OCI-LY3 (cell line): Measurements from ENCODE around the gene GSG1L.

Experiments
- H2AFZ ChIP-seq: fragments of 200-600, 300-600 bp; shearing (Covaris generic); 2 replicates; pipeline ENCODE4 v1.6.0; 2014; ENCODE audit warnings: antibody characterized with exemption, low read depth, low read length
- H3K27ac ChIP-seq: fragments of 200-600, 300-600 bp; sonication (generic); 2 replicates; pipeline ENCODE4 v1.5.1; 2014; ENCODE audit warnings: mild to moderate bottlenecking, low read length, moderate library complexity, mixed read lengths
- H3K27me3 ChIP-seq: fragments of 200-600, 300-600 bp; sonication (generic); 2 replicates; pipeline ENCODE4 v1.6.1; 2014; ENCODE audit warnings: low read depth, low read length, mixed read lengths
- H3K36me3 ChIP-seq: fragments of 200-600, 300-600 bp; sonication (generic); replicated peaks from 2 replicates; pipeline ENCODE3; 2014; ENCODE audit warnings: low read depth, low read length, mixed read lengths
- H3K4me1 ChIP-seq: fragments of 300-600, 200-600 bp; sonication (generic); 2 replicates; pipeline ENCODE4 v1.6.1; 2014; ENCODE audit warnings: low read length, mixed read lengths
- H3K4me2 ChIP-seq: fragments of 200-600, 300-600 bp; sonication (generic); 2 replicates; pipeline ENCODE4 v1.6.1; 2014; ENCODE audit warnings: low read length, mixed read lengths
- H3K4me3 ChIP-seq: fragments of 300-600, 200-600 bp; sonication (generic); 2 replicates; pipeline ENCODE4 v1.5.1; 2014; ENCODE audit warnings: antibody characterized with exemption, mild to moderate bottlenecking, low read length, moderate library complexity
- H3K79me2 ChIP-seq: fragments of 300-600, 200-600 bp; shearing (Covaris generic); 2 replicates; pipeline ENCODE4 v1.6.1; 2014; ENCODE audit warnings: mild to moderate bottlenecking, low read length, mixed read lengths
- H3K9ac ChIP-seq: fragments of 300-600, 200-600 bp; shearing (Covaris generic); 2 replicates; pipeline ENCODE4 v1.6.0; 2014; ENCODE audit warnings: mild to moderate bottlenecking, low read length, moderate library complexity
- H3K9me3 ChIP-seq: fragments of 200-600, 300-600 bp; shearing (Covaris generic); 2 replicates; pipeline ENCODE4 v1.6.1; 2014; ENCODE audit warnings: low read length, mixed read lengths; ENCODE audit not compliant: insufficient read depth
- H4K20me1 ChIP-seq: fragments of 200-600, 300-600 bp; sonication (generic); 2 replicates; pipeline ENCODE4 v1.6.1; 2016; ENCODE audit warnings: low read length, mixed read lengths; ENCODE audit not compliant: insufficient read depth
- EZH2phosphoT487 ChIP-seq: fragments of 200-600 bp; shearing (Covaris generic); IDR thresholded peaks from 2 replicates; pipeline ENCODE4 v1.6.1; 2018; ENCODE audit warnings: antibody characterized with exemption, mixed run types, low read depth
- TF ChIP-seq, protein P1 (sequence below): fragments of 200-600, 300-600 bp; sonication (generic); IDR thresholded peaks from 2 replicates; pipeline ENCODE4 v1.5.1; 2014; ENCODE audit warnings: antibody characterized with exemption, low read length, low read depth

The GSG1L gene

DNA sequence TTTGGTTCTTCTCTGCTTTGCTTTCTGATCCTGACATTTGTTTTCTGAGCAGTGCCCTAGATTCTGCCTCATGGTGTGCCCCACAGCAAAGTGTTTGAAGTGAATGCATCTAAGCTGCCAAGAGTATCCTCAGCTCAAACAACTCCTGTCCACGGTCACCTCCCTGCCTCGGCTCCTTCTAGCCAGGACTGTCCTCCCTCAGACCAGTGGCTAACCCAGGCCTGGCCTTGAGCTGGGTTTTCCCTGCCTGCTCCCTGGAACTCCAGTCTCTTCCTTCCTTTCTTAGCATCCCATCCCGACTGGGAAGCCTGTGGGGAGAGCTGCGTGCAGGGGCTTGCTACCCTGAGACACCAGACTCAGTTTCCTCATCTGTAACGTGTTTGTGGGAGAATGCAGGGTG lies 256.5 kb downstream of the GSG1L start:
- Histone ChIP-seq H3K4me3 (no peak overlapping the region), H4K20me1 (no peaks in the 10 kb centered on the region), H3K27me3 (peaks cover under 1% of the 10 kb centered on the region; the same call in 1 of the 2 replicates), H3K79me2 (no peaks in the 10 kb centered on the region), H3K4me1 (no peaks in the 10 kb centered on the region), H2AFZ (no peak overlapping the region), H3K9ac (no peak overlapping the region), H3K36me3 (no peaks in the 10 kb centered on the region), H3K4me2 (no peak overlapping the region), H3K27ac (no peak overlapping the region), H3K9me3 (no peaks in the 10 kb centered on the region)
- TF ChIP-seq, protein P1, sequence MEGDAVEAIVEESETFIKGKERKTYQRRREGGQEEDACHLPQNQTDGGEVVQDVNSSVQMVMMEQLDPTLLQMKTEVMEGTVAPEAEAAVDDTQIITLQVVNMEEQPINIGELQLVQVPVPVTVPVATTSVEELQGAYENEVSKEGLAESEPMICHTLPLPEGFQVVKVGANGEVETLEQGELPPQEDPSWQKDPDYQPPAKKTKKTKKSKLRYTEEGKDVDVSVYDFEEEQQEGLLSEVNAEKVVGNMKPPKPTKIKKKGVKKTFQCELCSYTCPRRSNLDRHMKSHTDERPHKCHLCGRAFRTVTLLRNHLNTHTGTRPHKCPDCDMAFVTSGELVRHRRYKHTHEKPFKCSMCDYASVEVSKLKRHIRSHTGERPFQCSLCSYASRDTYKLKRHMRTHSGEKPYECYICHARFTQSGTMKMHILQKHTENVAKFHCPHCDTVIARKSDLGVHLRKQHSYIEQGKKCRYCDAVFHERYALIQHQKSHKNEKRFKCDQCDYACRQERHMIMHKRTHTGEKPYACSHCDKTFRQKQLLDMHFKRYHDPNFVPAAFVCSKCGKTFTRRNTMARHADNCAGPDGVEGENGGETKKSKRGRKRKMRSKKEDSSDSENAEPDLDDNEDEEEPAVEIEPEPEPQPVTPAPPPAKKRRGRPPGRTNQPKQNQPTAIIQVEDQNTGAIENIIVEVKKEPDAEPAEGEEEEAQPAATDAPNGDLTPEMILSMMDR: no peak
- TF ChIP-seq EZH2phosphoT487: no peak

DNA sequence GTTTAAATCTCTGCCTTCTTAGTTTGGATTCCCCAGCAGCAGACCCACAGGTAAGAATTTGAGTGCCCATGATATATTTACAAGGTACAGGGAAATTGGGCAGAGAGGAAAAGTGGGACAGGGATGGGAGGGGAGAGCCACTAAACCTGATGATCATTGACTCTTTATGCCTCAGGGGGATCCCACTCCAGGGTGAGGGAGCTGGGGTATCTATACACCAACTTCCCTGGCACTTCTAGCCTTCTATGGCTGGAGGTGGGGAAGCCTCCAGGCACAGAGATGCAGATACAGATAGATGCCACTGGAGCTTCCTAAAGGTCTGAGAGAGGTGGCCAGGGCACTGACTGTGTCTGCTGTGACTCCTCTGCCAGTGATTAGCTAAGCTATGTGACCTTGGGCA lies 257.1 kb downstream of the GSG1L start:
- H3K4me1 ChIP-seq: no peaks in the 10 kb centered on the region
- H3K4me3 ChIP-seq: no peak overlapping the region
- H3K27me3 ChIP-seq: peaks cover 3% of the 10 kb centered on the region; the same call in 1 of the 2 replicates
- H3K9ac ChIP-seq: no peak overlapping the region
- no peaks in the 10 kb centered on the region for H4K20me1 ChIP-seq
- TF ChIP-seq, protein P1: no peak
- TF ChIP-seq EZH2phosphoT487: no peak
- no peaks in the 10 kb centered on the region for H3K9me3 ChIP-seq
- H2AFZ ChIP-seq: no peak overlapping the region
- H3K36me3 ChIP-seq: no peaks in the 10 kb centered on the region
- H3K4me2 ChIP-seq: no peak overlapping the region
- no peaks in the 10 kb centered on the region for H3K79me2 ChIP-seq
- no peak overlapping the region for H3K27ac ChIP-seq

- Histone ChIP-seq H3K4me3 (no peak overlapping the region), H3K4me2 (no peak overlapping the region), H4K20me1 (no peaks in the 10 kb centered on the region), H3K36me3 (no peaks in the 10 kb centered on the region), H3K9ac (no peak overlapping the region), H3K27ac (no peak overlapping the region), H3K27me3 (peaks cover 3% of the 10 kb centered on the region; the same call in 1 of the 2 replicates), H3K79me2 (no peaks in the 10 kb centered on the region), H3K4me1 (no peaks in the 10 kb centered on the region), H2AFZ (no peak overlapping the region), H3K9me3 (no peaks in the 10 kb centered on the region)
- TF ChIP-seq EZH2phosphoT487: no peak
- TF ChIP-seq, protein P1: no peak
Measured at GRCh38 chr16:27805828-27806351, 257.6 kb downstream of the GSG1L start.

DNA sequence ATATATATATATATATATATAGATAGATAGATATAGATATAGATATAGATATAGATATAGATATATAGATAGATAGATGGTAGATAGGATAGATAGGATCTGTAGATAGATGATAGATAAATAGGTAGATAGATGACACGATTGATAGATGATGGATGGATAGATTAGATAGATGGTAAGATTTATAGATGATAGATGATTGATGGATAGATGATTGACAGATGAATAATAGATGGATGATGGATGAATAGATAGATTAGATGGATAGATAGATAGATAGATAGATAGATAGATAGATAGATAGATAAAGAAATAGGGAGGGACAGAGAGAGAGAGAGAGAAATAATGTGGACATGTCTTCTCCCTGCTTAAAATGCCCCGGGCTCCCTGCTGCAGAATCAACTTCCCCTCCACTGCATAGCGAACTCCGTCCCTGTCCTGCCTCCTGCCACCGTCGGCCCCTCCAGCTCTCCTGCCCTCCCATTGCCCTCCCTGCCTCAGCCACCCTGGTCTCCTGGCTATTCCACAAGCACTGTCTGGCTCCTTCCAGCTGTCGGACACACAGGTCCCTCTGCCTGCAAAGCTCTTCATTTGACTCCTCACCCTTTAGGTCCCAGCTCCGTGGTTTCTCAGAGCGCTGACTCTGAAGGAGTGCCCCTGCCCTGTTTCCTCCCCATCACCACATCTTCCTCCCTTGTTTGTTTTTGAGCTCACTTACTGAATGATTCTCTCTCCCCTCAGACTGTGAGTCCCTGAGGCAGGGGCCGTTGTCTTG lies 259.6 kb downstream of the GSG1L start:
- no peak overlapping the region for H3K4me2 ChIP-seq
- no peaks in the 10 kb centered on the region for H3K79me2 ChIP-seq
- no peak overlapping the region for H3K27ac ChIP-seq
- H3K27me3 ChIP-seq: peaks cover 3% of the 10 kb centered on the region; the same call in 1 of the 2 replicates
- no peak for TF ChIP-seq EZH2phosphoT487
- TF ChIP-seq, protein P1: no peak
- no peaks in the 10 kb centered on the region for H3K9me3 ChIP-seq
- no peaks in the 10 kb centered on the region for H3K36me3 ChIP-seq
- H2AFZ ChIP-seq: no peak overlapping the region
- no peaks in the 10 kb centered on the region for H4K20me1 ChIP-seq
- H3K9ac ChIP-seq: no peak overlapping the region
- H3K4me3 ChIP-seq: no peak overlapping the region
- H3K4me1 ChIP-seq: no peaks in the 10 kb centered on the region
